DMS53 treated with DMSO at 0.1 percent for 48 hours (cell line): ENCODE measurements around the gene C14orf93.
"Not testable (repeated sequence)": the region's sequence is repeated elsewhere in the genome, so short reads cannot be mapped to it uniquely, and the experiment has no call there.

Source experiments
- DNase-seq: peaks from one replicate; lab custom pipeline; 2025; ENCODE audit not compliant: unreplicated experiment; lab: John Stamatoyannopoulos, UW

Gene C14orf93

GRCh38 chr14:22976620-22977433 is 33.1 kb downstream of the C14orf93 start:
- DNase-seq: peak; percentile 27

- DNase-seq: no peak
Measured at GRCh38 chr14:22974530-22975313, 35.2 kb downstream of the C14orf93 start.

- peak; percentile 21 for DNase-seq
Measured at GRCh38 chr14:22973217-22974032, 36.5 kb downstream of the C14orf93 start.

GRCh38 chr14:22972313-22972930 is 37.5 kb downstream of the C14orf93 start:
- DNase-seq: no peak

- no peak for DNase-seq
Measured at GRCh38 chr14:22971152-22971551, 38.8 kb downstream of the C14orf93 start.

- DNase-seq: no peak
Measured at GRCh38 chr14:22966783-22967269, 43.1 kb downstream of the C14orf93 start.

GRCh38 chr14:22965916-22966782 is 43.8 kb downstream of the C14orf93 start:
- DNase-seq: not testable (repeated sequence)

- DNase-seq: no peak
Measured at GRCh38 chr14:22962061-22962676, 47.8 kb downstream of the C14orf93 start.

- DNase-seq: no peak
Measured at GRCh38 chr14:22955702-22956569, 54.0 kb downstream of the C14orf93 start.

GRCh38 chr14:22952418-22952817 is 57.5 kb downstream of the C14orf93 start:
- DNase-seq: no peak

GRCh38 chr14:22951795-22952194 is 58.1 kb downstream of the C14orf93 start:
- not testable (repeated sequence) for DNase-seq

- no peak for DNase-seq
Measured at GRCh38 chr14:22945642-22946041, 64.3 kb downstream of the C14orf93 start.

GRCh38 chr14:22939684-22940083 is 70.3 kb downstream of the C14orf93 start:
- DNase-seq: no peak
